GM12878 (cell line): Measurements from ENCODE around the gene SF3B2. TPM values are rescaled to one million over a fixed set of nuclear protein-coding genes. Genes with fewer than 3 reads are reported as not detected.

ENCODE experiments used
- ATAC-seq: fragments of 200-7000 bp; cut with Tn5 transposase; 3 replicates; pipeline ENCODE4 v1.9.1; 2020; ENCODE audit warnings: mild to moderate bottlenecking, moderate library complexity
- BruUV-seq: library from RNA; stranded (reverse); fragments of 400-500 nt; replicated peaks from 2 replicates; lab custom pipeline; 2021; lab: Mats Ljungman, UMichigan
- CTCF ChIA-PET: fragments of 300-600 bp; sonication (Branson Sonifier 250); formaldehyde crosslinking; extraction: SDS; loops from one replicate; lab custom pipeline; 2021; ENCODE audit warnings: inconsistent platforms; lab: Yijun Ruan, JAX
- POLR2A ChIA-PET: fragments of 350-600 bp; formaldehyde crosslinking; extraction: SDS; loops from one replicate; lab custom pipeline; 2021; ENCODE audit warnings: inconsistent platforms; lab: Charles Lee
- RAD21 ChIA-PET: fragments of 300-600 bp; sonication (Branson Sonifier 250); formaldehyde crosslinking; loops from one replicate; lab custom pipeline; 2023; ENCODE audit warnings: antibody characterized with exemption; ENCODE audit not compliant: unreplicated experiment; lab: Charles Lee
- SMC1A ChIA-PET: fragments of 300-600 bp; sonication (Branson Sonifier 250); formaldehyde crosslinking; loops from one replicate; lab custom pipeline; 2023; ENCODE audit not compliant: unreplicated experiment, uncharacterized antibody; lab: Charles Lee
- DNase-seq: peaks from one replicate; pipeline ENCODE4 v3.0.0-alpha.2; 2011; ENCODE audit warnings: low read depth, low spot score
- FAIRE-seq: peaks from 3 replicates; lab custom pipeline; 2011; peaks lifted over from hg19 to GRCh38; lab: Jason Lieb, UNC
- H2AFZ ChIP-seq: 2 replicates; pipeline ENCODE4 v1.6.0; 2011; ENCODE audit warnings: low read depth, low read length, control low read depth; ENCODE audit not compliant: control insufficient read depth
- H3K27ac ChIP-seq: 2 replicates; pipeline ENCODE4 v1.5.1; 2011; ENCODE audit warnings: control low read depth; ENCODE audit not compliant: control insufficient read depth, insufficient read depth
- H3K27me3 ChIP-seq, 2 experiments: replicated peaks in 1 of 2; 2 replicates each; pipeline versions ENCODE4 v1.6.0 to v1.6.1; 2011; ENCODE audit warnings: low read length in 1 of 2; ENCODE audit not compliant: control insufficient read depth in 2 of 2, insufficient read depth in 2 of 2
- H3K36me3 ChIP-seq, 2 experiments: 2 replicates each; pipeline ENCODE4 v1.5.1; 2011; ENCODE audit warnings: low read length in 1 of 2; ENCODE audit not compliant: control insufficient read depth in 2 of 2, insufficient read depth in 2 of 2
- H3K4me1 ChIP-seq: 2 replicates; pipeline ENCODE4 v1.6.1; 2011; ENCODE audit warnings: mild to moderate bottlenecking, low read length, moderate library complexity, mixed read lengths; ENCODE audit not compliant: control insufficient read depth, insufficient read depth
- H3K4me2 ChIP-seq: 2 replicates; pipeline ENCODE4 v1.6.0; 2011; ENCODE audit warnings: control low read depth; ENCODE audit not compliant: control insufficient read depth, insufficient read depth
- H3K4me3 ChIP-seq: fragments of 200-600 bp; sonication (generic); 2 replicates; pipeline ENCODE4 v1.5.1; 2016
- H3K79me2 ChIP-seq: 2 replicates; pipeline ENCODE4 v1.6.0; 2011; ENCODE audit warnings: low read length; ENCODE audit not compliant: control insufficient read depth, insufficient read depth
- H3K9ac ChIP-seq: 2 replicates; pipeline ENCODE4 v1.8.0; 2011; ENCODE audit warnings: low read length, control low read depth, mixed read lengths; ENCODE audit not compliant: control insufficient read depth, insufficient read depth
- H3K9me3 ChIP-seq: replicated peaks from 3 replicates; pipeline ENCODE4 v1.5.1; 2011; ENCODE audit warnings: mild to moderate bottlenecking, low read length; ENCODE audit not compliant: control insufficient read depth, insufficient read depth
- H4K20me1 ChIP-seq: 2 replicates; pipeline ENCODE4 v1.6.0; 2011; ENCODE audit not compliant: control insufficient read depth, insufficient read depth
- BACH1 ChIP-seq: fragments of 450-650 bp; IDR thresholded peaks from 2 replicates; pipeline ENCODE4 v1.6.1; 2017; ENCODE audit warnings: mild to moderate bottlenecking, borderline replicate concordance
- BHLHE40 ChIP-seq, 2 experiments: fragments of 450-650 bp in 1 of 2; IDR thresholded peaks; 2 replicates each; pipeline ENCODE4 v1.6.1; 2011 to 2017; ENCODE audit warnings: low read depth in 2 of 2, borderline replicate concordance in 1 of 2, improper control_type of control experiment in 1 of 2, low read length in 1 of 2, mild to moderate bottlenecking in 1 of 2
- CEBPB ChIP-seq, 2 experiments: fragments of 150-350 bp in 1 of 2; IDR thresholded peaks; 2 replicates each; pipeline ENCODE4 v1.6.1; 2012 to 2014; ENCODE audit warnings: low read depth in 2 of 2, low read length in 2 of 2, borderline replicate concordance in 1 of 2, inconsistent platforms in 1 of 2
- CHD1 ChIP-seq: IDR thresholded peaks from 2 replicates; pipeline ENCODE4 v1.6.1; 2012; ENCODE audit warnings: low read depth, low read length, improper control_type of control experiment
- DPF2 ChIP-seq: fragments of 450-650 bp; IDR thresholded peaks from 2 replicates; pipeline ENCODE4 v1.6.1; 2017; ENCODE audit warnings: mild to moderate bottlenecking
- JUNB ChIP-seq: IDR thresholded peaks from 2 replicates; pipeline ENCODE4 v1.6.1; 2016; ENCODE audit warnings: antibody characterized with exemption, mild to moderate bottlenecking
- NBN ChIP-seq: fragments of 450-650 bp; IDR thresholded peaks from 2 replicates; pipeline ENCODE4 v1.6.1; 2016
- NR2C1 ChIP-seq: fragments of 450-650 bp; IDR thresholded peaks from 2 replicates; pipeline ENCODE4 v1.6.1; 2017; ENCODE audit warnings: antibody characterized with exemption, mild to moderate bottlenecking, moderate library complexity
- PKNOX1 ChIP-seq: fragments of 450-650 bp; IDR thresholded peaks from 2 replicates; pipeline ENCODE4 v1.6.1; 2016; ENCODE audit warnings: mild to moderate bottlenecking
- RAD51 ChIP-seq: fragments of 450-650 bp; IDR thresholded peaks from 2 replicates; pipeline ENCODE4 v1.6.1; 2016; ENCODE audit warnings: moderate library complexity, mild to moderate bottlenecking, inconsistent platforms
- SREBF2 ChIP-seq: IDR thresholded peaks from 2 replicates; pipeline ENCODE4 v1.6.1; 2012; ENCODE audit warnings: mild to moderate bottlenecking, low read length
- TCF12 ChIP-seq: IDR thresholded peaks from 2 replicates; pipeline ENCODE4 v1.6.1; 2011; ENCODE audit warnings: low read depth, mild to moderate bottlenecking, low read length
- TCF7 ChIP-seq: IDR thresholded peaks from 2 replicates; pipeline ENCODE4 v1.6.1; 2014; ENCODE audit warnings: antibody characterized with exemption, borderline replicate concordance
- USF2 ChIP-seq: IDR thresholded peaks from 2 replicates; pipeline ENCODE4 v1.6.1; 2011; ENCODE audit warnings: low read depth, low read length, improper control_type of control experiment, borderline replicate concordance
- ZBTB4 ChIP-seq: fragments of 450-650 bp; formaldehyde crosslinking; IDR thresholded peaks from 2 replicates; pipeline ENCODE4 v1.4.0; 2022; ENCODE audit warnings: mild to moderate bottlenecking, moderate library complexity
- WGBS: methylation state at CpG from one replicate; pipeline ENCODE4 v1.1.6; 2016; ENCODE audit warnings: low lambda C conversion rate; ENCODE audit not compliant: insufficient replicate concordance, insufficient coverage; ENCODE audit errors: missing lambda C conversion rate; 5-methylcytosine and 5-hydroxymethylcytosine counted together
- in situ Hi-C: fragments of 300-500 bp; cut with MboI; formaldehyde crosslinking; loops from 9 replicates; pipeline ENCODE4 v1.14.3; 2018; ENCODE audit warnings: mixed read lengths
- intact Hi-C: fragments of 100-400 bp; cut with micrococcal nuclease; formaldehyde crosslinking; loops from one replicate; pipeline ENCODE4 v1.14.2; 2022; ENCODE audit not compliant: unreplicated experiment
- polyA plus RNA-seq, 11 experiments: library from polyadenylated mRNA; depleted of rRNA in 4 of 11; unstranded in 6 of 11; stranded (reverse) in 5 of 11; fragments of >200 nt; fragmentation: Nextera tagmentation in 4 of 11; fragmentation: Illumina TruSeq in 1 of 11; extraction: Ambion mirVana in 4 of 11; extraction: Trizol in 1 of 11; gene quantifications; 1 replicate in 1 of 11; 2 replicates in 10 of 11; pipeline versions ENCODE4 v1.2.1 to v1.2.3, GENCODE V29; 2011 to 2016; ENCODE audit warnings: inconsistent platforms in 2 of 11, missing spikeins in 2 of 11, low read depth in 1 of 11
- total RNA-seq, 4 experiments: library from RNA; depleted of rRNA in 3 of 4; stranded (reverse); fragments of >200 nt in 3 of 4; fragmentation: Illumina TruSeq in 1 of 4; extraction: Trizol in 1 of 4; gene quantifications; 2 replicates each; pipeline versions ENCODE4 v1.2.1 to v1.2.3, GENCODE V29; 2013 to 2021
- TF ChIP-seq, protein P1 (sequence below): fragments of 450-650 bp; IDR thresholded peaks from 2 replicates; pipeline ENCODE4 v1.6.1; 2018; ENCODE audit warnings: borderline replicate concordance, mild to moderate bottlenecking; ENCODE audit not compliant: partially characterized antibody
- TF ChIP-seq, protein P2 (sequence below): IDR thresholded peaks from 2 replicates; pipeline ENCODE4 v1.6.1; 2012; ENCODE audit warnings: low read depth, low read length, improper control_type of control experiment

SF3B2 gene
- total and polyA plus RNA-seq, 10 of the 15 experiments (the other 5 are each of a cell fraction or from before 2014, with no cell fraction given), result 56.3 to 245 (median 144) TPM

DNA sequence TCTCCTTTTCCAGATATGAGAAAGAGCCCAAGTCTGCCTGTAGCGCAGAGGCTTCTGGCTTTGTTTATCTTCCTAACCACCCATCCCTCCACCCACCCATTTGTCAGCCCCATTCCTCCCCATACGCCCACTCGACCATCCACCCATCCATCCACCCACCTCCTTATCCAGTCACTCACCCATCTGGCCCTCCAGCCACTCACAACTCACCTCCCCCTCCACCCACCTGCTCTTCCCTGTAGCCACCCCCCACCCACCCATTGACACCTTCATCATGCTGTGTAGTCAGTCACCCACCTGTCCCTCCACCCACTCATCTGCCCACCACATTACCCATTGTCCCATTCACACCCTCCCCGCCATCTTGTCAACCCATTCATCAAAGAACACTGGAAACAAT, 34.8 kb upstream of the SF3B2 start:
- H4K20me1 ChIP-seq, result no peaks in the 10 kb centered on the region
- DNase-seq (no peak), ATAC-seq (no peak), FAIRE-seq (no peak)
- no peaks in the 10 kb centered on the region for H3K4me1 ChIP-seq
- RAD21 ChIA-PET, result no interaction called here
- H3K27me3 ChIP-seq, result peaks cover 0 to 1% of the 10 kb centered on the region in 2 experiments; a peak in 2 of 4 replicates
- no peaks in the 10 kb centered on the region for H3K9me3 ChIP-seq
- intact Hi-C loops (no loop called here), in situ Hi-C loops (no loop called here)
- no peak overlapping the region for H3K4me3 ChIP-seq
- WGBS, result 35% methylated on average over 4 of the region's 4 CpGs
- H3K36me3 ChIP-seq, result no peaks in the 10 kb centered on the region
- SMC1A ChIA-PET, result no interaction called here
- no peak overlapping the region for H3K27ac ChIP-seq
- CTCF ChIA-PET, result interaction anchor here (0.9 to 1.0 kb wide), 2 partner anchors 10 to 28 kb away, joined by 3 read pairs; no protein-coding TSS in a partner anchor
- no peak overlapping the region for H3K4me2 ChIP-seq
- H3K79me2 ChIP-seq, result no peaks in the 10 kb centered on the region
- POLR2A ChIA-PET, result no interaction called here
- H2AFZ ChIP-seq, result no peak overlapping the region
- BruUV-seq, result no TSS peak
- H3K9ac ChIP-seq, result no peak overlapping the region
- TF ChIP-seq TCF12 (no peak), NR2C1 (no peak), BACH1 (no peak), PKNOX1 (no peak), RAD51 (no peak), SREBF2 (no peak), NBN (no peak), CEBPB (IDR thresholded peaks at IDR 0.05; ENCODE audit: borderline replicate concordance in 1 of 2, low read depth in 2 of 2, low read length in 2 of 2) (no peak), CHD1 (no peak), USF2 (no peak), DPF2 (no peak), JUNB (no peak), TCF7 (no peak), ZBTB4 (no peak), BHLHE40 (IDR thresholded peaks at IDR 0.05; ENCODE audit: borderline replicate concordance in 1 of 2, low read depth in 2 of 2, low read length in 1 of 2) (no peak)
- TF ChIP-seq, protein P1, sequence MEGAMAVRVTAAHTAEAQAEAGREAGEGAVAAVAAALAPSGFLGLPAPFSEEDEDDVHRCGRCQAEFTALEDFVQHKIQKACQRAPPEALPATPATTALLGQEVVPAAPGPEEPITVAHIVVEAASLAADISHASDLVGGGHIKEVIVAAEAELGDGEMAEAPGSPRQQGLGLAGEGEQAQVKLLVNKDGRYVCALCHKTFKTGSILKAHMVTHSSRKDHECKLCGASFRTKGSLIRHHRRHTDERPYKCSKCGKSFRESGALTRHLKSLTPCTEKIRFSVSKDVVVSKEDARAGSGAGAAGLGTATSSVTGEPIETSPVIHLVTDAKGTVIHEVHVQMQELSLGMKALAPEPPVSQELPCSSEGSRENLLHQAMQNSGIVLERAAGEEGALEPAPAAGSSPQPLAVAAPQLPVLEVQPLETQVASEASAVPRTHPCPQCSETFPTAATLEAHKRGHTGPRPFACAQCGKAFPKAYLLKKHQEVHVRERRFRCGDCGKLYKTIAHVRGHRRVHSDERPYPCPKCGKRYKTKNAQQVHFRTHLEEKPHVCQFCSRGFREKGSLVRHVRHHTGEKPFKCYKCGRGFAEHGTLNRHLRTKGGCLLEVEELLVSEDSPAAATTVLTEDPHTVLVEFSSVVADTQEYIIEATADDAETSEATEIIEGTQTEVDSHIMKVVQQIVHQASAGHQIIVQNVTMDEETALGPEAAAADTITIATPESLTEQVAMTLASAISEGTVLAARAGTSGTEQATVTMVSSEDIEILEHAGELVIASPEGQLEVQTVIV, result no peak
- TF ChIP-seq, protein P2, sequence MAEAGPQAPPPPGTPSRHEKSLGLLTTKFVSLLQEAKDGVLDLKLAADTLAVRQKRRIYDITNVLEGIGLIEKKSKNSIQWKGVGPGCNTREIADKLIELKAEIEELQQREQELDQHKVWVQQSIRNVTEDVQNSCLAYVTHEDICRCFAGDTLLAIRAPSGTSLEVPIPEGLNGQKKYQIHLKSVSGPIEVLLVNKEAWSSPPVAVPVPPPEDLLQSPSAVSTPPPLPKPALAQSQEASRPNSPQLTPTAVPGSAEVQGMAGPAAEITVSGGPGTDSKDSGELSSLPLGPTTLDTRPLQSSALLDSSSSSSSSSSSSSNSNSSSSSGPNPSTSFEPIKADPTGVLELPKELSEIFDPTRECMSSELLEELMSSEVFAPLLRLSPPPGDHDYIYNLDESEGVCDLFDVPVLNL, result no peak
